ENCODE results near the gene CAMKK1. TPM values are rescaled to one million over a fixed set of nuclear protein-coding genes. Genes with fewer than 3 reads are reported as not detected.

The CAMKK1 gene
- total RNA-seq, 4 donors from 2014 or later: 2.6 to 37.6 (median 6.4) TPM

DNA sequence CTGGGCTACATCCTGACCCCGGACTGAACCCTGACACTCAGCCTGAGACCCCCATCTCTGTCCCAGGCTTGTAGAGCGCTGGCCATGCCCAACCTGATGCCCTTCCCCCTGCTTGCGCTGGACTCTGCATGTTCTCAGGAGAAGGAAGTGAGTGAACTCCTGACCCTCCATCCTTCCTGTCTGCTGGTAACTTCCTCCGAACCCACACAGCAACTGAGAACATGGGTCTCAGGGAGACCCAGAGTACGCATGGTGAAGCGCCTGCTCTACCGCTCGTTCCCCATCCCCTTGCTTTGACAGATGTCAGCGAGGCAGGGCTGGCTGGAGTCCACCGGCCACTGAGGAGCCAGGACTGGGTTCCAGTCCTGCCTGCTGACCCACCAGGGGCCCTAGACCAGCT is 6.1 kb downstream of the CAMKK1 start:
- H3K9me3 ChIP-seq: no peaks in the 10 kb centered on the region
- TF ChIP-seq, protein P1, sequence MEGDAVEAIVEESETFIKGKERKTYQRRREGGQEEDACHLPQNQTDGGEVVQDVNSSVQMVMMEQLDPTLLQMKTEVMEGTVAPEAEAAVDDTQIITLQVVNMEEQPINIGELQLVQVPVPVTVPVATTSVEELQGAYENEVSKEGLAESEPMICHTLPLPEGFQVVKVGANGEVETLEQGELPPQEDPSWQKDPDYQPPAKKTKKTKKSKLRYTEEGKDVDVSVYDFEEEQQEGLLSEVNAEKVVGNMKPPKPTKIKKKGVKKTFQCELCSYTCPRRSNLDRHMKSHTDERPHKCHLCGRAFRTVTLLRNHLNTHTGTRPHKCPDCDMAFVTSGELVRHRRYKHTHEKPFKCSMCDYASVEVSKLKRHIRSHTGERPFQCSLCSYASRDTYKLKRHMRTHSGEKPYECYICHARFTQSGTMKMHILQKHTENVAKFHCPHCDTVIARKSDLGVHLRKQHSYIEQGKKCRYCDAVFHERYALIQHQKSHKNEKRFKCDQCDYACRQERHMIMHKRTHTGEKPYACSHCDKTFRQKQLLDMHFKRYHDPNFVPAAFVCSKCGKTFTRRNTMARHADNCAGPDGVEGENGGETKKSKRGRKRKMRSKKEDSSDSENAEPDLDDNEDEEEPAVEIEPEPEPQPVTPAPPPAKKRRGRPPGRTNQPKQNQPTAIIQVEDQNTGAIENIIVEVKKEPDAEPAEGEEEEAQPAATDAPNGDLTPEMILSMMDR (IDR thresholded peaks at IDR 0.05): no peak
- TF ChIP-seq POLR2A (IDR thresholded peaks at IDR 0.05): no peak
- H3K4me1 ChIP-seq: peaks cover 8 to 41% of the 10 kb centered on the region in 2 donors
- H3K36me3 ChIP-seq: no peaks in the 10 kb centered on the region
- DNase-seq: no peak
- no peaks in the 10 kb centered on the region for H3K27me3 ChIP-seq
- intact Hi-C loops (cut with DNase I; ENCODE audit: low total_unique reads): no loop called here
- peak overlapping the region; percentile 96 to 97 for H3K27ac ChIP-seq
- H3K4me3 ChIP-seq: no peak overlapping the region

DNA sequence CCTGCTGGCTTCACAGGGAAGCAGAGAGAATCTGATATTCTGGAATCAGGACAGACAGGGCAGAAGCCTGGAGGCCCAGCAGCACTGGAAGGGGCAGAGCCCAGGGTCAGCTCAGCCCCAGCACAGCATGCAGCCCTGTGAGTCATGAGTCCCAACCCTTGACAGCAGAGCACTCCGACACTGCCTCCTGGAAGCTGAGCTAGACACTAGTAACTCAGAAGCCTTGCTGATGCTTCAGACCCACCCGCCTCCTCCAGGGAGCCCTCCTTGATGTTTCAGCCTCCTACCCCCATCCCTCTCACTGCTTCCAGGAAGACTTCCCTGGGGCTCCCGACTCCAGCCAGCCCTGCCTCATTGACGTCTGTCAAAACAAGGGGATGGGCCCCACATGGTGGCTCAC is 6.9 kb downstream of the CAMKK1 start:
- Histone ChIP-seq H3K9me3 (no peaks in the 10 kb centered on the region), H3K27ac (no peak overlapping the region), H3K36me3 (no peaks in the 10 kb centered on the region), H3K4me1 (peaks cover 8 to 35% of the 10 kb centered on the region in 2 donors), H3K4me3 (no peak overlapping the region), H3K27me3 (no peaks in the 10 kb centered on the region)
- intact Hi-C loops (cut with DNase I; ENCODE audit: low total_unique reads): no loop called here
- no peak for DNase-seq
- TF ChIP-seq, protein P1 (IDR thresholded peaks at IDR 0.05): no peak
- TF ChIP-seq POLR2A (IDR thresholded peaks at IDR 0.05): no peak

DNA sequence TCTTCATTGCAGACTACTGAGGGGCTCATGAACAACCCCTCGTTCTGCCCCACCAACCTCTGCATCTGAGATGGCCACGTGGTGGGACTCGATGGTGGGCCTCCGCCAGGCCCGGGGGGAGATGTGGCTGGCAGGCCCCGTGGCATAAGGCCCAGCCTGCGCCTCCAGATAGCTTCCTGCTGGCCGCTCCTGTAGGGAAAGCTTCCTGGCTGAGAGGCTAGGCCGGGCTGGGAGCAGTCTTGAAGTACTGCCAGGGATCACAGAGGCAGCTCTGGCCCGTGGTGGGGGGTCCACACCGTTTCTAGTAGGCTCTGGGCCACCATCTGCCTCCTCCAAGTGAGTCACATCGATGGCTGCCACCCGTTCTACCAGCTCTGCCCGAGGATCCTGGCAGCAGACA is 7.6 kb downstream of the CAMKK1 start:
- Histone ChIP-seq H3K36me3 (no peaks in the 10 kb centered on the region), H3K9me3 (no peaks in the 10 kb centered on the region), H3K4me3 (no peak overlapping the region), H3K27me3 (no peaks in the 10 kb centered on the region), H3K27ac (no peak overlapping the region), H3K4me1 (peaks cover 8 to 28% of the 10 kb centered on the region in 2 donors)
- DNase-seq: no peak
- intact Hi-C loops (cut with DNase I; ENCODE audit: low total_unique reads): no loop called here
- TF ChIP-seq, protein P1 (IDR thresholded peaks at IDR 0.05): no peak
- TF ChIP-seq POLR2A (IDR thresholded peaks at IDR 0.05): no peak

DNA sequence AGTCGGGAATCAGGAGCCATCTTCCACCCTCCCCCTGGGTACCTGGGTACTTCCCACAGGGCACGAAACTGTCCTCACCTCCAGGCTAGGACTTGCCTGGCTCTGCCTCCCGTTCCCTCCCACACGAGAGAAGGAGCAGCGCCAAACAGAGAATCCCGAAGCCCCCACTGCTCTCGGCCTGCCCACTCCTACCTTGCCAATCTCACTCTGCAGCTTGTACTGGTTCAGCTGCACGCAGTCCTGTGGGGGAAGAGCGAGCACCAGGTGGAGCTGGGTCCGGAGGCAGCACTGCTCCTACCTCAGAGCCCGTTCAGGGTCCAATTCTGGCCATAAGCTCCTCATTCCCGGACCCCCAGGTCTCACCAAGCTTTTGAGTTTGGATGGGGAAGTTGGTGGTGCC is 8.7 kb downstream of the CAMKK1 start:
- Histone ChIP-seq H3K27ac (no peak overlapping the region), H3K27me3 (no peaks in the 10 kb centered on the region), H3K36me3 (no peaks in the 10 kb centered on the region), H3K4me3 (no peak overlapping the region), H3K4me1 (peaks cover 8 to 19% of the 10 kb centered on the region in 2 donors), H3K9me3 (no peaks in the 10 kb centered on the region)
- intact Hi-C loops (cut with DNase I; ENCODE audit: low total_unique reads): no loop called here
- TF ChIP-seq, protein P1 (IDR thresholded peaks at IDR 0.05): no peak
- TF ChIP-seq POLR2A (IDR thresholded peaks at IDR 0.05): no peak
- no peak for DNase-seq

DNA sequence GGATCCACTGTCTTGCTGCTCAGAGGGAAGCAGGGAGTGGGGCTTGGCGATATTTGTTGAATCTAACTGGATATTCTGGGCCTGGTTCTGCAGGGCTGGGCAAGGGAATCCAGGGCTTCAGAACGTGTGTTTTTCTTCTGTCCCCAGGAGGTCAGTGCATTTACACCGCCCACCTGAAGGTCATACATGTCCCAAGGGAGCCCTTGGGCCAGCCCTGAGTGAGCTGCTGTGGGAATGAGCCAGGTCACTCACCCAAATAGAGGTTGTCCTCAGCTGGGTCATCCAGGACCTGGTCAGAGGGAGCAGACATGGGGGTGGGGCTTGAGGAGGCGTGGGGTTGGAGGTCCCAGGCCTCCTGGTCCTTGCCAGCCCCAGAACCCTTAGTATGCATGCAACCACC is 10.6 kb downstream of the CAMKK1 start:
- Histone ChIP-seq H3K4me1 (peaks cover 0 to 4% of the 10 kb centered on the region in 2 donors), H3K27me3 (no peaks in the 10 kb centered on the region), H3K9me3 (no peaks in the 10 kb centered on the region), H3K36me3 (no peaks in the 10 kb centered on the region), H3K27ac (no peak overlapping the region), H3K4me3 (no peak overlapping the region)
- no peak for DNase-seq
- intact Hi-C loops (cut with DNase I; ENCODE audit: low total_unique reads): no loop called here
- TF ChIP-seq POLR2A (IDR thresholded peaks at IDR 0.05): no peak
- TF ChIP-seq, protein P1 (IDR thresholded peaks at IDR 0.05): no peak
